Ascending aorta (tissue), 2 donors: ENCODE data around the gene ABHD17C. TPM values are rescaled to one million over a fixed set of nuclear protein-coding genes. Genes with fewer than 3 reads are reported as not detected.

Experiments used
- DNase-seq, 2 donors: peaks; one replicate each; pipeline ENCODE4 v3.0.0-alpha.2; 2019; ENCODE audit warnings: low spot score in 2 of 2
- H3K27ac ChIP-seq, 2 donors: fragments of 200-600 bp; sonication (generic); one replicate each; pipeline ENCODE4 v1.5.1; 2016 to 2017; ENCODE audit warnings: mild to moderate bottlenecking in 1 of 2
- H3K27me3 ChIP-seq: fragments of 200-600 bp; sonication (generic); one replicate; pipeline ENCODE4 v1.5.1; 2017
- H3K36me3 ChIP-seq, 2 donors: fragments of 200-600 bp; sonication (generic); one replicate each; pipeline ENCODE4 v1.5.1; 2016
- H3K4me1 ChIP-seq, 2 donors: fragments of 200-600 bp; sonication (generic); one replicate each; pipeline ENCODE4 v1.5.1; 2016 to 2017; ENCODE audit warnings: mild to moderate bottlenecking in 1 of 2
- H3K4me3 ChIP-seq, 2 donors: fragments of 200-600 bp; sonication (generic); one replicate each; pipeline ENCODE4 v1.5.1; 2016 to 2017; ENCODE audit warnings: mild to moderate bottlenecking in 1 of 2
- H3K9me3 ChIP-seq, 2 donors: fragments of 200-600 bp; sonication (generic); one replicate each; pipeline ENCODE4 v1.5.1; 2016
- intact Hi-C: fragments of 100-400 bp; cut with DNase I; formaldehyde crosslinking; loops from one replicate; pipeline ENCODE4 v1.15.1; 2023
- total RNA-seq: library from RNA; depleted of rRNA; stranded (reverse); fragments of >200 nt; gene quantifications from one replicate; pipeline ENCODE4 v1.1.0, GENCODE V29; 2016
- TF ChIP-seq, protein P1 (sequence below), 3 experiments: fragments of 200-600 bp in 2 of 3; fragments of 450-650 bp in 1 of 3; sonication (generic) in 2 of 3; IDR thresholded peaks; one replicate each; pipeline ENCODE4 v1.5.1; 2016 to 2019; ENCODE audit warnings: antibody characterized with exemption in 3 of 3, mild to moderate bottlenecking in 1 of 3, moderate library complexity in 1 of 3

ABHD17C gene
- total RNA-seq, 1 donor from 2014 or later = 0.96 TPM

GRCh38 chr15:80721476-80721875 lies 26.4 kb downstream of the ABHD17C start:
- no peak for DNase-seq
- H3K4me3 ChIP-seq = no peak overlapping the region
- H3K4me1 ChIP-seq = no peaks in the 10 kb centered on the region
- TF ChIP-seq, protein P1, sequence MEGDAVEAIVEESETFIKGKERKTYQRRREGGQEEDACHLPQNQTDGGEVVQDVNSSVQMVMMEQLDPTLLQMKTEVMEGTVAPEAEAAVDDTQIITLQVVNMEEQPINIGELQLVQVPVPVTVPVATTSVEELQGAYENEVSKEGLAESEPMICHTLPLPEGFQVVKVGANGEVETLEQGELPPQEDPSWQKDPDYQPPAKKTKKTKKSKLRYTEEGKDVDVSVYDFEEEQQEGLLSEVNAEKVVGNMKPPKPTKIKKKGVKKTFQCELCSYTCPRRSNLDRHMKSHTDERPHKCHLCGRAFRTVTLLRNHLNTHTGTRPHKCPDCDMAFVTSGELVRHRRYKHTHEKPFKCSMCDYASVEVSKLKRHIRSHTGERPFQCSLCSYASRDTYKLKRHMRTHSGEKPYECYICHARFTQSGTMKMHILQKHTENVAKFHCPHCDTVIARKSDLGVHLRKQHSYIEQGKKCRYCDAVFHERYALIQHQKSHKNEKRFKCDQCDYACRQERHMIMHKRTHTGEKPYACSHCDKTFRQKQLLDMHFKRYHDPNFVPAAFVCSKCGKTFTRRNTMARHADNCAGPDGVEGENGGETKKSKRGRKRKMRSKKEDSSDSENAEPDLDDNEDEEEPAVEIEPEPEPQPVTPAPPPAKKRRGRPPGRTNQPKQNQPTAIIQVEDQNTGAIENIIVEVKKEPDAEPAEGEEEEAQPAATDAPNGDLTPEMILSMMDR (IDR thresholded peaks at IDR 0.05) = no peak
- no peaks in the 10 kb centered on the region for H3K9me3 ChIP-seq
- no peak overlapping the region for H3K27ac ChIP-seq
- intact Hi-C loops = no loop called here
- H3K27me3 ChIP-seq = no peaks in the 10 kb centered on the region
- no peaks in the 10 kb centered on the region for H3K36me3 ChIP-seq

DNA sequence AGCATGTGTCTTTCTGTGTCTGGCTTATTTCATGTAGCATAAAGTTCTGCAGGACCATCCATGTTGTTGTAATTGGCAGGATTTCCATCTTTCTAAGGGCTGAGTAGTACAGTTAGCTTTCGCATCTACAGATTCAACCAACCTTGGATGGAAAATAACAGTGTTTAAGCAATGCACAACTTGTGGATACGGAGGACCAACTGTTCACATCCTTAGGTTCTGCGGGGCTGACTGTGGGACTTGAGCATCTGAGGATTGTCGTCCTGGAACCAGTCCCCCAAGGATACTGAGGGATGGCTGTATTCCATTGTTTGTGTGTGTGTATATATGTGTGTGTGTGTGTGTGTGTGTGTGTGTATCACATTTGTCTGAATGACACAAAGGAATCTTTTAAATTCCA lies 27.7 kb downstream of the ABHD17C start:
- Histone ChIP-seq H3K9me3 (no peaks in the 10 kb centered on the region), H3K27ac (no peak overlapping the region), H3K4me3 (no peak overlapping the region), H3K36me3 (no peaks in the 10 kb centered on the region), H3K27me3 (no peaks in the 10 kb centered on the region), H3K4me1 (no peaks in the 10 kb centered on the region)
- intact Hi-C loops = no loop called here
- DNase-seq = no peak
- TF ChIP-seq, protein P1 (IDR thresholded peaks at IDR 0.05) = no peak

DNA sequence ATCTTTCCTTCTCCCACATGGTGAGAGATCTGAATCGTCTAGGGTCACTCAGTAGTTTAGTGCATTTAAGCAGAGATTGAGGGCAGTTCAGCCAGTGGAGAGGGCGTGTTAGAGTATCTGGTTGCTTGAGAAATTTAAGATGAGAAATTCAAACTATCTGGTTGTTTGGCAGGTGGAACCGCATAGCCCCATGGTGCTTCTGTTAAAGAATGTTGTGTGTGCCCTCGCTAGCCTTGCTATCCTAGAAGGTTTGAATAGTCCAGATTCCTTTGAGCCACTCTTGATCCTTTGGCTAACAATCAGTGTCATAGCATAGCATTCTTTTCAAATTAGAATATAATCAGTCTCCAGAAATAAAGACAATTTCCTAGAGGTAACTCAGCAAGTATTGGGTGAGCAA lies 32.1 kb downstream of the ABHD17C start:
- TF ChIP-seq, protein P1 (IDR thresholded peaks at IDR 0.05) = no peak
- Histone ChIP-seq H3K9me3 (no peaks in the 10 kb centered on the region), H3K4me3 (no peak overlapping the region), H3K36me3 (no peaks in the 10 kb centered on the region), H3K4me1 (no peaks in the 10 kb centered on the region), H3K27me3 (no peaks in the 10 kb centered on the region), H3K27ac (no peak overlapping the region)
- intact Hi-C loops = no loop called here
- DNase-seq = no peak

- Histone ChIP-seq H3K27ac (no peak overlapping the region), H3K4me1 (no peaks in the 10 kb centered on the region), H3K4me3 (no peak overlapping the region), H3K9me3 (no peaks in the 10 kb centered on the region), H3K27me3 (no peaks in the 10 kb centered on the region), H3K36me3 (no peaks in the 10 kb centered on the region)
- no peak for DNase-seq
- intact Hi-C loops = no loop called here
- TF ChIP-seq, protein P1 (IDR thresholded peaks at IDR 0.05) = no peak
Observed at GRCh38 chr15:80727596-80727995, 32.5 kb downstream of the ABHD17C start.

DNA sequence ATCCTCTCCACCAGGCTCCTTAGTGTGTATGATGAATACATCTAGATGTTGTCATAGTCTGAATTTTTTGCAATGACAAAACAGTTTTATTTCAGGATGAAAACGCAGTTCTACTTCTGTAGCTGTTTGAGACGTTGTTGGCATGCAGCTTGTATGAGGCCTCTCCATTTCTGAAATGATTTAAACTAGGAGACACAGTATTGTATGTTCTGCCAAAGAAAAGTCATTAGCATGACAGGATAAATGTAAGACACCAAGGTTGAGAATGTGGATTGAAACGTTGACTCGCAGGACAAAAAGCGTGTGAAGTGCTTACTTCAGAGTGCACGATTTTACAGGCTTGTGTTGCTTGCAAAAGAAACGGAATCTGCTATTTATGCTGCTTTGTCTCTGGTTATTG lies 35.3 kb downstream of the ABHD17C start:
- TF ChIP-seq, protein P1 (IDR thresholded peaks at IDR 0.05) = no peak
- no peaks in the 10 kb centered on the region for H3K27me3 ChIP-seq
- DNase-seq = no peak
- H3K9me3 ChIP-seq = no peaks in the 10 kb centered on the region
- H3K4me1 ChIP-seq = no peaks in the 10 kb centered on the region
- intact Hi-C loops = no loop called here
- no peak overlapping the region for H3K4me3 ChIP-seq
- H3K36me3 ChIP-seq = no peaks in the 10 kb centered on the region
- no peak overlapping the region for H3K27ac ChIP-seq

DNA sequence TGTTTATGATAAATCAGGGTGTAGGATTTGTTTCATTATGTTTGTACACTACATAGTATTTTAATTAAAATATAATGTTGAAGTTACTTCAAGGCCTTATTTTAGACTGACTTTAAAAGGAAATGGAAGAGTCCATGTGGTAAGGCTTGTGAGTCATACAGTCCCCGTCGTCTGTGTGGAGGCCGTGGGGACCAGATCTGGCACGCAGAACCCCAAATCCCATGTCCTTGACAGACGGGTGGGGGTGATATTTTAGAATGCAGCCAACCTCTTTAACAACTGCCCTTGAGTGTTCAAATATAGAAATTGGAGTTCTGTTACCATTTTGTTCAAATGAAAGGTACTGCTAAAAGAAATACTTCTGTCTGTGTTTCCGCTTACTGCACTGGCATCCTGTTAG lies 35.8 kb downstream of the ABHD17C start:
- no peak for DNase-seq
- H3K4me1 ChIP-seq = no peaks in the 10 kb centered on the region
- no peaks in the 10 kb centered on the region for H3K36me3 ChIP-seq
- intact Hi-C loops = no loop called here
- H3K27ac ChIP-seq = no peak overlapping the region
- H3K27me3 ChIP-seq = no peaks in the 10 kb centered on the region
- H3K4me3 ChIP-seq = no peak overlapping the region
- no peaks in the 10 kb centered on the region for H3K9me3 ChIP-seq
- TF ChIP-seq, protein P1 (IDR thresholded peaks at IDR 0.05) = no peak
